Mesodermal cell (in vitro differentiated cells): Measurements from ENCODE around the gene AXIN1.

Source experiments
- H3K27ac ChIP-seq: 2 replicates; pipeline ENCODE4 v1.7.0; 2013; ENCODE audit warnings: mild to moderate bottlenecking, low read depth, low read length, moderate library complexity; ENCODE audit not compliant: severe bottlenecking
- H3K36me3 ChIP-seq: 2 replicates; pipeline ENCODE4 v1.7.1; 2013; ENCODE audit warnings: mild to moderate bottlenecking, low read length, moderate library complexity; ENCODE audit not compliant: control insufficient read depth, insufficient read depth
- H3K4me1 ChIP-seq: one replicate; pipeline ENCODE4 v1.7.1; 2013; ENCODE audit warnings: mild to moderate bottlenecking, low read length; ENCODE audit not compliant: insufficient read depth, control insufficient read depth, poor library complexity, severe bottlenecking
- H3K4me3 ChIP-seq: 2 replicates; pipeline ENCODE4 v1.7.0; 2013; ENCODE audit warnings: low read length, control low read depth, mild to moderate bottlenecking; ENCODE audit not compliant: insufficient read depth, poor library complexity, severe bottlenecking; ENCODE audit errors: extremely low read depth
- H3K9me3 ChIP-seq: 2 replicates; pipeline ENCODE4 v1.7.1; 2013; ENCODE audit warnings: mild to moderate bottlenecking, low read length, moderate library complexity; ENCODE audit not compliant: control insufficient read depth
- WGBS, 2 experiments: methylation state at CpG; one replicate each; pipeline ENCODE4 v1.1.5; 2013; ENCODE audit warnings: missing lambda C conversion rate in 2 of 2; ENCODE audit not compliant: insufficient coverage in 2 of 2; 5-methylcytosine and 5-hydroxymethylcytosine counted together

Gene AXIN1

GRCh38 chr16:307691-308312 lies 44.7 kb downstream of the AXIN1 start:
- Histone ChIP-seq H3K27ac (no peak overlapping the region), H3K36me3 (peaks cover 66% of the 10 kb centered on the region), H3K4me3 (no peak overlapping the region), H3K4me1 (no peaks in the 10 kb centered on the region), H3K9me3 (no peaks in the 10 kb centered on the region)
- 93 to 96% methylated on average over 19 to 21 of the region's 21 CpGs for WGBS, 2 experiments

- no peaks in the 10 kb centered on the region for H3K9me3 ChIP-seq
- no peaks in the 10 kb centered on the region for H3K4me1 ChIP-seq
- H3K4me3 ChIP-seq = no peak overlapping the region
- WGBS, 2 experiments = 92 to 94% methylated on average over 17 of the region's 17 CpGs
- H3K36me3 ChIP-seq = peaks cover 65% of the 10 kb centered on the region
- no peak overlapping the region for H3K27ac ChIP-seq
These were observed 45.6 kb downstream of the AXIN1 start for GRCh38 chr16:306911-307370.

- 93 to 94% methylated on average over 15 to 18 of the region's 19 CpGs for WGBS, 2 experiments
- no peak overlapping the region for H3K27ac ChIP-seq
- H3K36me3 ChIP-seq = peaks cover 66% of the 10 kb centered on the region
- H3K4me1 ChIP-seq = no peaks in the 10 kb centered on the region
- no peaks in the 10 kb centered on the region for H3K9me3 ChIP-seq
- no peak overlapping the region for H3K4me3 ChIP-seq
These were observed 46.5 kb downstream of the AXIN1 start for GRCh38 chr16:305916-306626.

- H3K36me3 ChIP-seq = peaks cover 68% of the 10 kb centered on the region
- H3K9me3 ChIP-seq = no peaks in the 10 kb centered on the region
- no peak overlapping the region for H3K27ac ChIP-seq
- H3K4me1 ChIP-seq = no peaks in the 10 kb centered on the region
- no peak overlapping the region for H3K4me3 ChIP-seq
- WGBS, 2 experiments = 93 to 94% methylated on average over 43 of the region's 43 CpGs
These were observed 48.6 kb downstream of the AXIN1 start for GRCh38 chr16:303760-304505.

GRCh38 chr16:301950-302349 lies 50.6 kb downstream of the AXIN1 start:
- WGBS, 2 experiments = 95 to 97% methylated on average over 6 to 13 of the region's 13 CpGs
- no peak overlapping the region for H3K4me3 ChIP-seq
- H3K9me3 ChIP-seq = no peaks in the 10 kb centered on the region
- H3K36me3 ChIP-seq = peaks cover 63% of the 10 kb centered on the region
- H3K4me1 ChIP-seq = no peaks in the 10 kb centered on the region
- H3K27ac ChIP-seq = no peak overlapping the region

GRCh38 chr16:301235-301634 lies 51.3 kb downstream of the AXIN1 start:
- Histone ChIP-seq H3K36me3 (peaks cover 63% of the 10 kb centered on the region), H3K4me1 (no peaks in the 10 kb centered on the region), H3K9me3 (no peaks in the 10 kb centered on the region), H3K27ac (no peak overlapping the region), H3K4me3 (no peak overlapping the region)
- 100% methylated on average over 1 to 5 of the region's 6 CpGs for WGBS, 2 experiments

GRCh38 chr16:297832-298231 lies 54.7 kb downstream of the AXIN1 start:
- Histone ChIP-seq H3K4me3 (no peak overlapping the region), H3K4me1 (no peaks in the 10 kb centered on the region), H3K9me3 (no peaks in the 10 kb centered on the region), H3K27ac (no peak overlapping the region), H3K36me3 (peaks cover 60% of the 10 kb centered on the region)
- WGBS, 2 experiments = 98 to 99% methylated on average over 24 to 32 of the region's 32 CpGs

- no peaks in the 10 kb centered on the region for H3K4me1 ChIP-seq
- H3K27ac ChIP-seq = no peak overlapping the region
- no peak overlapping the region for H3K4me3 ChIP-seq
- H3K9me3 ChIP-seq = no peaks in the 10 kb centered on the region
- WGBS, 2 experiments = 94 to 96% methylated on average over 29 of the region's 37 CpGs
- H3K36me3 ChIP-seq = peaks cover 60% of the 10 kb centered on the region
These were observed 55.6 kb downstream of the AXIN1 start for GRCh38 chr16:296806-297510.

- Histone ChIP-seq H3K27ac (no peak overlapping the region), H3K36me3 (peaks cover 63% of the 10 kb centered on the region), H3K4me3 (no peak overlapping the region), H3K4me1 (no peaks in the 10 kb centered on the region), H3K9me3 (no peaks in the 10 kb centered on the region)
- WGBS, 2 experiments = 94 to 97% methylated on average over 13 to 14 of the region's 14 CpGs
These were observed 56.2 kb downstream of the AXIN1 start for GRCh38 chr16:296276-296675.

- no peak overlapping the region for H3K4me3 ChIP-seq
- no peaks in the 10 kb centered on the region for H3K9me3 ChIP-seq
- H3K4me1 ChIP-seq = no peaks in the 10 kb centered on the region
- 95 to 97% methylated on average over 15 to 21 of the region's 32 CpGs for WGBS, 2 experiments
- no peak overlapping the region for H3K27ac ChIP-seq
- H3K36me3 ChIP-seq = peaks cover 63% of the 10 kb centered on the region
These were observed 59.3 kb downstream of the AXIN1 start for GRCh38 chr16:293043-293775.
